ENCODE data around the gene CTNNA3.

- TF ChIP-seq CTCF (IDR thresholded peaks at IDR 0.05) (no peak), POLR2AphosphoS5 (IDR thresholded peaks at IDR 0.05) (no peak)
Measured at GRCh38 chr10:66095610-66096009, 1600.4 kb downstream of the CTNNA3 start.

All from upper lobe of left lung (tissue), 4 donors.